GM23248 (cell line): ENCODE data around the gene TRIM2.

Source experiments
- EZH2 ChIP-seq: fragments of 200-600 bp; sonication (generic); IDR thresholded peaks from 2 replicates; pipeline ENCODE4 v1.6.1; 2018; ENCODE audit warnings: antibody characterized with exemption, mild to moderate bottlenecking; ENCODE audit not compliant: insufficient read depth, poor library complexity, severe bottlenecking
- EZH2phosphoT487 ChIP-seq: fragments of 200-600 bp; sonication (generic); IDR thresholded peaks from 2 replicates; pipeline ENCODE4 v1.6.1; 2018; ENCODE audit warnings: antibody characterized with exemption, moderate library complexity, mild to moderate bottlenecking, low read depth; ENCODE audit not compliant: insufficient read depth

- no peak for TF ChIP-seq EZH2phosphoT487
- TF ChIP-seq EZH2: no peak
Measured at GRCh38 chr4:153176938-153177337, 27.3 kb upstream of the TRIM2 start.
